ENCODE data around the gene PARVB. TPM values are rescaled to one million over a fixed set of nuclear protein-coding genes. Genes with fewer than 3 reads are reported as not detected.
A peak's percentile ranks its signal among the peaks of the same experiment; 100 is the strongest.

PARVB gene
- total RNA-seq, 1 donor from 2014 or later = 94.6 TPM

DNA sequence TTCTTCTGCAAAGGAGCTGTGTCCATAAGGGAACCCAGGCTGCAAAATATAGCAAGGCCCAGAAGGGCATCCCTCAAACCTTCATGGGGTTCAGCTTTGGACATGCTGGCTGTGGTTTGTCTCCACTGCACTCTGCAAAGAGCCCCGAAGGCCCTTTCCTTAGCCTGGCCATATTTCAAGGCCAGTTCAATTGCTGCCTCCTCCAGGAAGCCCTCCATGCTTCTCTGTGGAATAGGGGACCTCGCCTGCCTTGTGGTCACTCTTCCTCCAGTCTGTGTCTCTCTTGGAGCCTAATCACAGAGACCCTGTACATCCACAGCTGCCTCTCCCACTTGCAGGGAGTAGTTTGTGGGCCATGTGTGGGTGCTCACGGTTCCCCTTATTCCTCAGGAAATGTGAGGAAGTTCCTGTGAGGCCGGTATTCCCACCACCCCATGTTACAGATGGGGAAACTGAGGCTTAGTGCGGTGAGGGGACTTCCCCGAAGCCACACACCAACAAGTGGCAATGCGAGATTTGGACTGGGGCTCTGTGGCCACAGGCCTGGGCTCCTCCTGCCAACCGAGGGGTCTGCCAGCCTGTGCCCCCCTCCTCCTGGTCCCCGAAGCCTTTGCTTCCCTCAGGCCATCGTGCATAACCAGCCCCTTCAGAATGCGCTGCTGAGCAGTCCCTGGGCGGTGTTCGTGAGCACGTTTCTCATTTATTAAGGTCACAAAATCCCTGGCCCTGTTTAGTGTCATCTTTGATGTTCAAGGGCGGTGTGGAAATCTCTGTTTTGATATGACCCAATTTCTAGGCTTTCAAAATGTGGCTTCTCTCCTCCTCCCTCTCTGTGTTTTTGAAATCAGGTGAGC lies 65.8 kb downstream of the PARVB start:
- Histone ChIP-seq H3K36me3 (ENCODE audit: control insufficient read depth, insufficient read depth, low read length) (no peaks in the 10 kb centered on the region), H3K4me3 (ENCODE audit: low read depth, low read length) (no peak overlapping the region), H3K27me3 (ENCODE audit: control insufficient read depth, insufficient read depth, low read length) (no peaks in the 10 kb centered on the region)
- TF ChIP-seq, protein P1, sequence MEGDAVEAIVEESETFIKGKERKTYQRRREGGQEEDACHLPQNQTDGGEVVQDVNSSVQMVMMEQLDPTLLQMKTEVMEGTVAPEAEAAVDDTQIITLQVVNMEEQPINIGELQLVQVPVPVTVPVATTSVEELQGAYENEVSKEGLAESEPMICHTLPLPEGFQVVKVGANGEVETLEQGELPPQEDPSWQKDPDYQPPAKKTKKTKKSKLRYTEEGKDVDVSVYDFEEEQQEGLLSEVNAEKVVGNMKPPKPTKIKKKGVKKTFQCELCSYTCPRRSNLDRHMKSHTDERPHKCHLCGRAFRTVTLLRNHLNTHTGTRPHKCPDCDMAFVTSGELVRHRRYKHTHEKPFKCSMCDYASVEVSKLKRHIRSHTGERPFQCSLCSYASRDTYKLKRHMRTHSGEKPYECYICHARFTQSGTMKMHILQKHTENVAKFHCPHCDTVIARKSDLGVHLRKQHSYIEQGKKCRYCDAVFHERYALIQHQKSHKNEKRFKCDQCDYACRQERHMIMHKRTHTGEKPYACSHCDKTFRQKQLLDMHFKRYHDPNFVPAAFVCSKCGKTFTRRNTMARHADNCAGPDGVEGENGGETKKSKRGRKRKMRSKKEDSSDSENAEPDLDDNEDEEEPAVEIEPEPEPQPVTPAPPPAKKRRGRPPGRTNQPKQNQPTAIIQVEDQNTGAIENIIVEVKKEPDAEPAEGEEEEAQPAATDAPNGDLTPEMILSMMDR (IDR thresholded peaks at IDR 0.05; ENCODE audit: insufficient read depth, low read length, poor library complexity, severe bottlenecking) = no peak
- no peak for DNase-seq (ENCODE audit: low read depth)

- TF ChIP-seq, protein P1 (IDR thresholded peaks at IDR 0.05; ENCODE audit: insufficient read depth, low read length, poor library complexity, severe bottlenecking) = no peak
- no peak for DNase-seq (ENCODE audit: low read depth)
- no peaks in the 10 kb centered on the region for H3K27me3 ChIP-seq (ENCODE audit: control insufficient read depth, insufficient read depth, low read length)
- no peak overlapping the region for H3K4me3 ChIP-seq (ENCODE audit: low read depth, low read length)
- H3K36me3 ChIP-seq (ENCODE audit: control insufficient read depth, insufficient read depth, low read length) = no peaks in the 10 kb centered on the region
Observed at GRCh38 chr22:44090571-44090905, 66.4 kb downstream of the PARVB start.

- Histone ChIP-seq H3K36me3 (ENCODE audit: control insufficient read depth, insufficient read depth, low read length) (no peaks in the 10 kb centered on the region), H3K27me3 (ENCODE audit: control insufficient read depth, insufficient read depth, low read length) (no peaks in the 10 kb centered on the region), H3K4me3 (ENCODE audit: low read depth, low read length) (no peak overlapping the region)
- TF ChIP-seq, protein P1 (IDR thresholded peaks at IDR 0.05; ENCODE audit: insufficient read depth, low read length, poor library complexity, severe bottlenecking) = peak; percentile 20
- DNase-seq (ENCODE audit: low read depth) = no peak
Observed at GRCh38 chr22:44091021-44091721, 67.1 kb downstream of the PARVB start.

GRCh38 chr22:44091751-44092150 lies 67.6 kb downstream of the PARVB start:
- Histone ChIP-seq H3K36me3 (ENCODE audit: control insufficient read depth, insufficient read depth, low read length) (no peaks in the 10 kb centered on the region), H3K4me3 (ENCODE audit: low read depth, low read length) (no peak overlapping the region), H3K27me3 (ENCODE audit: control insufficient read depth, insufficient read depth, low read length) (no peaks in the 10 kb centered on the region)
- TF ChIP-seq, protein P1 (IDR thresholded peaks at IDR 0.05; ENCODE audit: insufficient read depth, low read length, poor library complexity, severe bottlenecking) = no peak
- no peak for DNase-seq (ENCODE audit: low read depth)

DNA sequence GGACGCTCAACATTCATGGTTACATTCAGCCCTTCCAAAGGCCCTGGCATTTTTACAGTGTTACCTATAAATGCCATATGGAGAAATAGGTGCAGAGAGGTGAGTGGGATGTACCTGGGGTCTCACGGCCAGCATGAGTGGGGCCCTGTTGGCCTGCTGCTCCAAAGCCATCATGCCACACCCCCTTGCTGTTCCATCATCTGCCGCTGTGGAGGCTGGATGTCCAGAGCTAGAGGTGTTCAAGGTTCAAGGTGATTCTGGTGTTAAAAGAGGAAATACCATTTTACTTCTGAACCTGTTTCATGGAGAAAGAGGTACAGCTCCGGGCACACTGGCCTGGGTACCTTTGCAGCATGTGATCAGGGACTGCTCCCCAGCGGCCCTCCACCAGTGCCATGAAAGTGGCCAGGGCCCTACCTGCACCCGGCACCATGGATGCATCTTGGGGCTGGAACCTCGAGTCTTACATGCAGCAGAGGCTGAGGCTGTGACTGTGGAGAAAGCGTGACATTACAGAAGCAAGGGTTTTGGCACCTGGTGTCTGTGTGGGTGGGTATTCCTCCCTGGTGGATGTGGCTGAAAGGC lies 68.6 kb downstream of the PARVB start:
- H3K4me3 ChIP-seq (ENCODE audit: low read depth, low read length) = no peak overlapping the region
- no peaks in the 10 kb centered on the region for H3K27me3 ChIP-seq (ENCODE audit: control insufficient read depth, insufficient read depth, low read length)
- TF ChIP-seq, protein P1 (IDR thresholded peaks at IDR 0.05; ENCODE audit: insufficient read depth, low read length, poor library complexity, severe bottlenecking) = no peak
- H3K36me3 ChIP-seq (ENCODE audit: control insufficient read depth, insufficient read depth, low read length) = no peaks in the 10 kb centered on the region
- no peak for DNase-seq (ENCODE audit: low read depth)
